ENCODE measurements around the gene STAMBPL1. TPM values are rescaled to one million over a fixed set of nuclear protein-coding genes. Genes with fewer than 3 reads are reported as not detected.

Gene STAMBPL1
- total RNA-seq, 1 donor from 2014 or later = 41.9 TPM

GRCh38 chr10:88908194-88908593 is 28.1 kb downstream of the STAMBPL1 start:
- intact Hi-C loops (cut with micrococcal nuclease) = no loop called here
- peak overlapping the region; percentile 17 for H3K4me3 Mint-ChIP-seq
- no peaks in the 10 kb centered on the region for H3K9me3 Mint-ChIP-seq
- peaks cover 5% of the 10 kb centered on the region for H3K4me1 Mint-ChIP-seq
- H3K36me3 Mint-ChIP-seq (ENCODE audit: low read depth) = peaks cover 68% of the 10 kb centered on the region
- DNase-seq = no peak
- no peaks in the 10 kb centered on the region for H3K27me3 Mint-ChIP-seq
- peak overlapping the region; percentile 63 for H3K27ac Mint-ChIP-seq

GRCh38 chr10:88911116-88911515 is 31.1 kb downstream of the STAMBPL1 start:
- Mint-ChIP-seq H3K4me1 (peaks cover 11% of the 10 kb centered on the region), H3K27me3 (no peaks in the 10 kb centered on the region), H3K9me3 (no peaks in the 10 kb centered on the region), H3K36me3 (ENCODE audit: low read depth) (peaks cover 64% of the 10 kb centered on the region), H3K4me3 (no peak overlapping the region), H3K27ac (no peak overlapping the region)
- intact Hi-C loops (cut with micrococcal nuclease) = no loop called here
- no peak for DNase-seq

GRCh38 chr10:88911851-88912250 is 31.8 kb downstream of the STAMBPL1 start:
- Mint-ChIP-seq H3K36me3 (ENCODE audit: low read depth) (peaks cover 63% of the 10 kb centered on the region), H3K4me3 (no peak overlapping the region), H3K9me3 (no peaks in the 10 kb centered on the region), H3K27ac (no peak overlapping the region), H3K27me3 (no peaks in the 10 kb centered on the region), H3K4me1 (peaks cover 11% of the 10 kb centered on the region)
- DNase-seq = no peak
- intact Hi-C loops (cut with micrococcal nuclease) = no loop called here

GRCh38 chr10:88913127-88913526 is 33.1 kb downstream of the STAMBPL1 start:
- no peak for DNase-seq
- H3K27me3 Mint-ChIP-seq = no peaks in the 10 kb centered on the region
- H3K9me3 Mint-ChIP-seq = no peaks in the 10 kb centered on the region
- no peak overlapping the region for H3K4me3 Mint-ChIP-seq
- peaks cover 9% of the 10 kb centered on the region for H3K4me1 Mint-ChIP-seq
- H3K27ac Mint-ChIP-seq = no peak overlapping the region
- intact Hi-C loops (cut with micrococcal nuclease) = no loop called here
- H3K36me3 Mint-ChIP-seq (ENCODE audit: low read depth) = peaks cover 69% of the 10 kb centered on the region

- Mint-ChIP-seq H3K9me3 (no peaks in the 10 kb centered on the region), H3K4me1 (peaks cover 6% of the 10 kb centered on the region), H3K4me3 (no peak overlapping the region), H3K27me3 (no peaks in the 10 kb centered on the region), H3K36me3 (ENCODE audit: low read depth) (peaks cover 65% of the 10 kb centered on the region), H3K27ac (no peak overlapping the region)
- intact Hi-C loops (cut with micrococcal nuclease) = no loop called here
- no peak for DNase-seq
Observed at GRCh38 chr10:88913788-88914187, 33.7 kb downstream of the STAMBPL1 start.

- no peak for DNase-seq
- peaks cover 67% of the 10 kb centered on the region for H3K36me3 Mint-ChIP-seq (ENCODE audit: low read depth)
- no peaks in the 10 kb centered on the region for H3K27me3 Mint-ChIP-seq
- intact Hi-C loops (cut with micrococcal nuclease) = no loop called here
- peak overlapping the region; percentile 68 for H3K27ac Mint-ChIP-seq
- H3K9me3 Mint-ChIP-seq = no peaks in the 10 kb centered on the region
- H3K4me3 Mint-ChIP-seq = no peak overlapping the region
- H3K4me1 Mint-ChIP-seq = peaks cover 8% of the 10 kb centered on the region
Observed at GRCh38 chr10:88915781-88916180, 35.7 kb downstream of the STAMBPL1 start.

- Mint-ChIP-seq H3K9me3 (no peaks in the 10 kb centered on the region), H3K4me3 (no peak overlapping the region), H3K27ac (no peak overlapping the region), H3K36me3 (ENCODE audit: low read depth) (peaks cover 66% of the 10 kb centered on the region), H3K4me1 (peaks cover 8% of the 10 kb centered on the region), H3K27me3 (no peaks in the 10 kb centered on the region)
- no peak for DNase-seq
- intact Hi-C loops (cut with micrococcal nuclease) = no loop called here
Observed at GRCh38 chr10:88916231-88916630, 36.2 kb downstream of the STAMBPL1 start.

- intact Hi-C loops (cut with micrococcal nuclease) = no loop called here
- no peak for DNase-seq
- no peak overlapping the region for H3K4me3 Mint-ChIP-seq
- peaks cover 61% of the 10 kb centered on the region for H3K36me3 Mint-ChIP-seq (ENCODE audit: low read depth)
- peaks cover 8% of the 10 kb centered on the region for H3K4me1 Mint-ChIP-seq
- no peaks in the 10 kb centered on the region for H3K9me3 Mint-ChIP-seq
- H3K27me3 Mint-ChIP-seq = no peaks in the 10 kb centered on the region
- H3K27ac Mint-ChIP-seq = no peak overlapping the region
Observed at GRCh38 chr10:88916986-88917385, 36.9 kb downstream of the STAMBPL1 start.

GRCh38 chr10:88918191-88918905 is 38.3 kb downstream of the STAMBPL1 start:
- DNase-seq = no peak
- Mint-ChIP-seq H3K27ac (no peak overlapping the region), H3K4me3 (no peak overlapping the region), H3K9me3 (no peaks in the 10 kb centered on the region), H3K27me3 (no peaks in the 10 kb centered on the region), H3K4me1 (peaks cover 8% of the 10 kb centered on the region), H3K36me3 (ENCODE audit: low read depth) (peaks cover 58% of the 10 kb centered on the region)
- intact Hi-C loops (cut with micrococcal nuclease) = no loop called here

- no peak overlapping the region for H3K4me3 Mint-ChIP-seq
- H3K27ac Mint-ChIP-seq = no peak overlapping the region
Observed at GRCh38 chr10:88919041-88919440, 39.0 kb downstream of the STAMBPL1 start.

GRCh38 chr10:88920198-88920597 is 40.2 kb downstream of the STAMBPL1 start:
- peaks cover 62% of the 10 kb centered on the region for H3K36me3 Mint-ChIP-seq (ENCODE audit: low read depth)
- peaks cover 8% of the 10 kb centered on the region for H3K4me1 Mint-ChIP-seq
- no peak for DNase-seq
- H3K27me3 Mint-ChIP-seq = no peaks in the 10 kb centered on the region
- H3K9me3 Mint-ChIP-seq = no peaks in the 10 kb centered on the region
- H3K27ac Mint-ChIP-seq = no peak overlapping the region
- intact Hi-C loops (cut with micrococcal nuclease) = no loop called here
- no peak overlapping the region for H3K4me3 Mint-ChIP-seq

More at GRCh38 chr10:88919041-88919440, 39.0 kb downstream of the STAMBPL1 start:
- Mint-ChIP-seq H3K4me1 (peaks cover 8% of the 10 kb centered on the region), H3K36me3 (ENCODE audit: low read depth) (peaks cover 58% of the 10 kb centered on the region), H3K9me3 (no peaks in the 10 kb centered on the region), H3K27me3 (no peaks in the 10 kb centered on the region)
- intact Hi-C loops (cut with micrococcal nuclease) = no loop called here
- no peak for DNase-seq

GRCh38 chr10:88920986-88921593 is 41.0 kb downstream of the STAMBPL1 start:
- no peak for DNase-seq
- Mint-ChIP-seq H3K4me1 (peaks cover 1% of the 10 kb centered on the region), H3K4me3 (no peak overlapping the region), H3K36me3 (ENCODE audit: low read depth) (peaks cover 59% of the 10 kb centered on the region), H3K27me3 (no peaks in the 10 kb centered on the region), H3K9me3 (no peaks in the 10 kb centered on the region), H3K27ac (no peak overlapping the region)
- intact Hi-C loops (cut with micrococcal nuclease) = no loop called here

GRCh38 chr10:88922041-88922440 is 42.0 kb downstream of the STAMBPL1 start:
- H3K4me1 Mint-ChIP-seq = peaks cover 1% of the 10 kb centered on the region
- no peak overlapping the region for H3K4me3 Mint-ChIP-seq
- peaks cover 64% of the 10 kb centered on the region for H3K36me3 Mint-ChIP-seq (ENCODE audit: low read depth)
- no peaks in the 10 kb centered on the region for H3K9me3 Mint-ChIP-seq
- intact Hi-C loops (cut with micrococcal nuclease) = no loop called here
- H3K27me3 Mint-ChIP-seq = no peaks in the 10 kb centered on the region
- no peak overlapping the region for H3K27ac Mint-ChIP-seq
- DNase-seq = no peak

GRCh38 chr10:88923520-88923919 is 43.5 kb downstream of the STAMBPL1 start:
- peaks cover 61% of the 10 kb centered on the region for H3K36me3 Mint-ChIP-seq (ENCODE audit: low read depth)
- no peaks in the 10 kb centered on the region for H3K9me3 Mint-ChIP-seq
- no peak overlapping the region for H3K4me3 Mint-ChIP-seq
- intact Hi-C loops (cut with micrococcal nuclease) = no loop called here
- no peak for DNase-seq
- H3K27ac Mint-ChIP-seq = no peak overlapping the region
- H3K4me1 Mint-ChIP-seq = peaks cover 1% of the 10 kb centered on the region
- no peaks in the 10 kb centered on the region for H3K27me3 Mint-ChIP-seq

All from activated CD4-positive, alpha-beta T cell treated with anti-CD3 and anti-CD28 coated beads, Interleukin-2, amount 10 ng/mL, durations not matched to agents 24 days and 14 days (primary cell).